Activated T-cell treated with anti-CD3 and anti-CD28 coated beads, Interleukin-2, amount 50 U/mL, for 72 hours (primary cell): Measurements from ENCODE around the gene ST6GAL1. TPM values are rescaled to one million over a fixed set of nuclear protein-coding genes. Genes with fewer than 3 reads are reported as not detected.
A peak's percentile ranks its signal among the peaks of the same experiment; 100 is the strongest.
"Not testable (repeated sequence)": the region's sequence is repeated elsewhere in the genome, so short reads cannot be mapped to it uniquely, and the experiment has no call there.

ENCODE experiments used
- ATAC-seq, 2 donors: fragments of 150-1000 bp; cut with Tn5 transposase; replicated peaks in 1 of 2; 2 replicates each; pipeline ENCODE4 v1.10.0; 2021; ENCODE audit warnings: moderate library complexity in 2 of 2, mild to moderate bottlenecking in 1 of 2
- DNase-seq, 2 donors: peaks; one replicate each; pipeline ENCODE4 v3.0.0; 2021 to 2022; ENCODE audit warnings: mixed read lengths in 1 of 2
- H3K27ac Mint-ChIP-seq: one replicate; pipeline ENCODE4 v1.8.0; 2022; ENCODE audit warnings: mild to moderate bottlenecking, moderate library complexity, mixed read lengths
- H3K27me3 Mint-ChIP-seq: one replicate; pipeline ENCODE4 v1.8.0; 2022; ENCODE audit warnings: low read depth, mixed read lengths
- H3K36me3 Mint-ChIP-seq, 2 donors: one replicate each; pipeline ENCODE4 v1.8.0; 2022; ENCODE audit warnings: mixed read lengths in 2 of 2, mild to moderate bottlenecking in 1 of 2; ENCODE audit not compliant: insufficient read depth in 2 of 2
- H3K4me1 Mint-ChIP-seq: one replicate; pipeline ENCODE4 v1.8.0; 2022; ENCODE audit warnings: low read depth, mixed read lengths
- H3K4me3 Mint-ChIP-seq, 2 donors: one replicate each; pipeline ENCODE4 v1.8.0; 2022; ENCODE audit warnings: mild to moderate bottlenecking in 2 of 2, mixed read lengths in 2 of 2, moderate library complexity in 2 of 2
- H3K9me3 Mint-ChIP-seq, 2 donors: one replicate each; pipeline ENCODE4 v1.8.0; 2022; ENCODE audit warnings: mixed read lengths in 2 of 2
- total RNA-seq, 2 donors: library from RNA; stranded (reverse); gene quantifications; one replicate each; pipeline ENCODE4 v1.2.3, GENCODE V29; 2022

ST6GAL1 gene
- total RNA-seq, 2 donors from 2014 or later: 98.1 to 104 TPM

DNA sequence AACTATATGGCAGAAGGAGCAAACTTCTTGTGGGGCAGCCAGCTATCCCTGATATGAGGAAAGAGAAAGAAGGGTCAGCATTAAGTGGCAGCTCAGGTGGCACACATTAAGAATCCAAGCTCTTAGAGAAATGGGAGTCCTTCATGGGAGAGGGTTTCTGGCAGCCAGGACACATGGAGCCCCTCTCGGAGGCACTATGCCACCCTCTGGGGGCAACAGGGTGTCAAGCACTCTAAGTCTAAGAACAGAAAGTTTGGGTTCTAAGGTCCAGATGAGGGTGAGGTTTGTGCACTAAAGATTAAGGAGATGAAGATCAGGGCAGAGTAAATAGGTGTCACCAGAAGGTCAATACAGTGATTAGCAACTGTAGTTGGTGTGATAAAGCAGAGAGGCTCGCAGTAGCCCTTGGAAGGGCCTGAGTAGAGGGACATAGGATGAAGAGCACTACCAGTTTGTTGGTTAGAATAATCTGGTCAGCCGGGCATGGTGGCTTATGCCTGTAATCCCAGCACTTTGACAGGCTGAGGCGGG lies 89.3 kb downstream of the ST6GAL1 start:
- no peaks in the 10 kb centered on the region for H3K27me3 Mint-ChIP-seq
- DNase-seq: no peak
- no peaks in the 10 kb centered on the region for H3K9me3 Mint-ChIP-seq
- peak overlapping the region; percentile 18 for H3K27ac Mint-ChIP-seq
- peaks cover 61% of the 10 kb centered on the region for H3K4me1 Mint-ChIP-seq
- ATAC-seq: no peak
- peak overlapping the region in 1 of 2 donors; percentile 1 for H3K4me3 Mint-ChIP-seq
- peaks cover 3 to 14% of the 10 kb centered on the region in 2 donors for H3K36me3 Mint-ChIP-seq

DNA sequence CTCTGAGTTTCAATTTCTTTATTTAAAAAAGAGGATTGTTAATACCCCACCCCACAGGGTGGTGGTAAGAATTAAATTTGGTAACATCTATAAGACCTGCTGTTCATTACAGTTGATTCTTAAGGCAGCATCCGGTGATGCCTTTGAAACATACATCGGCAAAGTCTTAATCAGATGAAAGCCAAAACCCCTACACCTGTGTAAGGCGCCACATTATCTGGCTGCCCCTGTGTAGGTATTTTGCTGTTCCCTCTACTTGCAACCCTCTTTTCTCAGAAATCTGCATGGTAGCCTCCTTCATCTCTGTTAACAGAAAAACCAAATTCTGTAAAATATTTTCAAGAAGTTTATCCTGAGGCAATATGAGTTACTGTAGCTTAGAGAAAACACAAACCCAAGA lies 90.0 kb downstream of the ST6GAL1 start:
- no peak for DNase-seq
- peaks cover 61% of the 10 kb centered on the region for H3K4me1 Mint-ChIP-seq
- H3K9me3 Mint-ChIP-seq: no peaks in the 10 kb centered on the region
- peak overlapping the region; percentile 81 for H3K27ac Mint-ChIP-seq
- no peaks in the 10 kb centered on the region for H3K27me3 Mint-ChIP-seq
- peaks cover 4 to 13% of the 10 kb centered on the region in 2 donors for H3K36me3 Mint-ChIP-seq
- H3K4me3 Mint-ChIP-seq: no peak overlapping the region
- ATAC-seq: no peak

DNA sequence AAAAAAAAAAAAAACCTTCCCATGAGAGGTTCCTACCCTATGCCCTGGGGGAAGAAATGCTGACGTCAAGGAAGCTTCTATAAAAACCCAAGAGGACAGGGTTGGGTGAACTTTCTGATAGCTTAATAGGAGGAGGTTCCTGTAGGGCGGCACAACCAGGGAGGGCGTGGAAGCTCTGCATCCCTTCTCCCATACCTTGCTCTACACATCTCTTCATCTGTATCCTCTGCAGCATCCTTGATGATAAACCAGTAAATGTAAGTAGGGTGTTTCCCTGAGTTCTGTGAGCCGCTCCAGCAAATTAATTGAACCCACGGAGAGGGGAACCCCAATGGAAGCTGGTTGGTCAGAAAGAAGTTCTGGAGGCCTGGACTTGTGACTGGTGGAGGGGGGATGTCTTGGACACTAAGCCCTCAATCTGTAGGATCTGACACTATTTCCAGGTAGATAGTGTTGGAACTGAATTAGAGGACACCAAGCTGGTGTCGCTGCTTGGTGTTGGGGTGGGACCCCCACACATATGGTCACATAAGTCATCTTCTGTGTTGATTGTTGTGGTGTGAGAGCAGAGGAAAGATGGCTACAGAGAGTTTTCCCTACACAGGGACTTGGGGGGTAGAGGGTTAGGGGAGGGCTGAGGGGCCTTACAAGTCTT lies 91.5 kb downstream of the ST6GAL1 start:
- Mint-ChIP-seq H3K4me1 (peaks cover 59% of the 10 kb centered on the region), H3K27ac (peak overlapping the region; percentile 45)

DNA sequence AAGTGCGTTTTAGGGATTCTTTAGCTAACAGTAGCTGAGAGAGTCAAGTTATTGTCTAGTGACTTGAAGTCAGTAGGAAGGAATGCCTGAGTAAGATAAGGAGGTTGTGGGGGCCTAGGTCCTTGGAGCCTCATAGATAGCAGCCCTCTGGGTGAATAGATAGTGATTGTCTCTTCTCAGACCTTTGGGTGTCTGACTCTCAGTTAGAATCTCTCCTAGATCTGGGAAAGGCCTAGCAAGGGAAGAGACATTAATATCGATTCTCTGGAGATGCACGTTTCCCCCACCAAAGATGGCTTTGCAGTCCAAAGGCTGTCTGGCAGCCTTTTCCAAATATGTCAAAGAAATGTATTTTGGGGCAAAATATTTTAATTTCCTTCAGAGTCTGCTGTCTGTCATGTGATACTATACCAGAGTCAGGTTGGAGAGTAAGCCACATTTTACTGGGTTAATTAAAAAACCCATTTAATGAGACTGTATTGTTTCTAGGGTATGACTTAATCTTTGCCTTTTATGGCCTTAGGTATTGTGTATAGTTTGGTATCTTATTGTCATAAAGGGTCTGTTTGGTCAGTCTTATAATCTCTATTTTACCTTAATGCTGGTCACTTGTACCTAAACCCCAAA lies 92.2 kb downstream of the ST6GAL1 start:
- no peak for ATAC-seq
- Mint-ChIP-seq H3K27me3 (no peaks in the 10 kb centered on the region), H3K27ac (peak overlapping the region; percentile 58), H3K36me3 (peaks cover 4 to 7% of the 10 kb centered on the region in 2 donors), H3K9me3 (no peaks in the 10 kb centered on the region), H3K4me3 (no peak overlapping the region), H3K4me1 (peaks cover 64% of the 10 kb centered on the region)
- DNase-seq: no peak

More for the DNA sequence above, 91.5 kb downstream of the ST6GAL1 start:
- Mint-ChIP-seq H3K4me3 (no peak overlapping the region), H3K36me3 (peaks cover 4 to 6% of the 10 kb centered on the region in 2 donors), H3K27me3 (no peaks in the 10 kb centered on the region), H3K9me3 (no peaks in the 10 kb centered on the region)
- ATAC-seq: no peak
- DNase-seq: no peak

DNA sequence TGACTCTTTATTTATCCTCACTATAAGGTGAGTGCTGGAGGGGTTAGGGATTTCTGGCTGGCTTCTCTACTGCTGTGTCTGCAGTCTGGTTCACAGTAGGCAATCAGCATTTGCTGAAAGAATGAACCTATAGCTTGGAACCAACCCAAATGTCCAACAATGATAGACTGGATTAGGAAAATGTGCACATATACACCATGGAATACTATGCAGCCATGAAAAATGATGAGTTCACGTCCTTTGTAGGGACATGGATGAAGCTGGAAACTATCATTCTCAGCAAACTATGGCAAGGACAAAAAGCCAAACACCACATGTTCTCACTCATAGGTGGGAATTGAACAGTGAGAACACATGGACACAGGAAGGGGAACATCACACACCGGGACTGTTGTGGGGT lies 93.0 kb downstream of the ST6GAL1 start:
- Mint-ChIP-seq H3K27ac (peak overlapping the region; percentile 58), H3K4me1 (peaks cover 73% of the 10 kb centered on the region)
- H3K9me3 Mint-ChIP-seq, ATAC-seq, H3K4me3 Mint-ChIP-seq, DNase-seq, H3K27me3 Mint-ChIP-seq, H3K36me3 Mint-ChIP-seq: not testable (repeated sequence)

DNA sequence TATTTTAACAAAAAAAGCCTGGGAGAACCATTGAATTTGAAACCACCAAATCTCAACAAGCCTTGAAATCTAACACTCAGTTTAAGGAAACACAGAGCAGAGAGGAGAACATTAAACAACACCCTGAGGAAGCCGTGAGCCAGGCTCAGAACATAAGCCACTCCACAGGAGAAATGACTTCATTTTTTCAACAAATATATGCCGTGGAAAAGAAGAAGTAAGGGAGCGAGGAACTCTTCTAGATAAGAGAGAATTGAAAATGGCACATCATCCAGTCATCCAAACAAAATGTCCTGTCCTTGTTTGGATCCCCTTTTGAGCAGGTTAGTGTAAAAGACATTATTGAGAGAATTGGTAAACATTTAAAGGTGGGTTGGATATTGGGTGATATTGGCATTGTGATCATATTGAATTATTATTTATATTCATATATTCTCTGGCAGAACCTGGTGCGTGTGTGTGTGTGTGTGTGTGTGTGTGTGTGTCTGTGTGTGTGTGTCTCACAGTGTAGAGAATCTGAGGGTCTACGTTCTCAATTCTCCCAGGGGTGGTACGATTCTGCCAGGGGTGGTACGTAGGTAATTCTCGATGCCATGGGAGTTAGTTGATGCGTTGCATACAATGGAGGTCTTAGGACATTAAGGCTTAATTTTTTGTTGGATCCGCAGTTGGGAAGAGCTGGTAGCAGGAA lies 94.4 kb downstream of the ST6GAL1 start:
- Mint-ChIP-seq H3K9me3 (no peaks in the 10 kb centered on the region), H3K36me3 (peaks cover 16 to 17% of the 10 kb centered on the region in 2 donors), H3K27ac (peak overlapping the region; percentile 96), H3K4me3 (peak overlapping the region; percentile 83 to 84), H3K4me1 (peaks cover 73% of the 10 kb centered on the region), H3K27me3 (no peaks in the 10 kb centered on the region)
- no peak for DNase-seq
- ATAC-seq: no peak

DNA sequence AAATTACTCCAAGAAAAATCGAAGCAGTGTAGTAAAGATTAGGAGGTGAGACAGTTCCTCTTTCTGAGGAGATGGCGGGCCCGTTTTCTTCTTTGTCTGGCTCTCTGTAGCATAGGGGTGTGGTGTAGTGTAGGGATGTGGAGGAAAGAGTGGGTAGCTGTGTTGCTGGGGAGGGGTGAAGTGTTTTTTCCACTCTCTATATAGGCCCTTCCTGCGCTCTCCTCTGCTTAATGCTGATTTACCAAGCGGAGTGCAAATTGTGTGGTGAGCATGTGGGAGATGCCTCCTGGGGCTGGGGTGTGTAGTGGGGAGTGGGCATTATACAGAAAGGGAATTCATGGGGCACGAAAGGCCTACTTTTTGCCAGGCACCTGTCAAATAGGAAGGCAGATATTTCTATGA lies 94.9 kb downstream of the ST6GAL1 start:
- H3K9me3 Mint-ChIP-seq: no peaks in the 10 kb centered on the region
- peak overlapping the region; percentile 96 for H3K27ac Mint-ChIP-seq
- peak overlapping the region; percentile 83 to 84 for H3K4me3 Mint-ChIP-seq
- H3K36me3 Mint-ChIP-seq: peaks cover 20 to 22% of the 10 kb centered on the region in 2 donors
- H3K27me3 Mint-ChIP-seq: no peaks in the 10 kb centered on the region
- peak; percentile 57 to 59 for DNase-seq
- ATAC-seq: peak; percentile 79 to 85
- peaks cover 73% of the 10 kb centered on the region for H3K4me1 Mint-ChIP-seq

DNA sequence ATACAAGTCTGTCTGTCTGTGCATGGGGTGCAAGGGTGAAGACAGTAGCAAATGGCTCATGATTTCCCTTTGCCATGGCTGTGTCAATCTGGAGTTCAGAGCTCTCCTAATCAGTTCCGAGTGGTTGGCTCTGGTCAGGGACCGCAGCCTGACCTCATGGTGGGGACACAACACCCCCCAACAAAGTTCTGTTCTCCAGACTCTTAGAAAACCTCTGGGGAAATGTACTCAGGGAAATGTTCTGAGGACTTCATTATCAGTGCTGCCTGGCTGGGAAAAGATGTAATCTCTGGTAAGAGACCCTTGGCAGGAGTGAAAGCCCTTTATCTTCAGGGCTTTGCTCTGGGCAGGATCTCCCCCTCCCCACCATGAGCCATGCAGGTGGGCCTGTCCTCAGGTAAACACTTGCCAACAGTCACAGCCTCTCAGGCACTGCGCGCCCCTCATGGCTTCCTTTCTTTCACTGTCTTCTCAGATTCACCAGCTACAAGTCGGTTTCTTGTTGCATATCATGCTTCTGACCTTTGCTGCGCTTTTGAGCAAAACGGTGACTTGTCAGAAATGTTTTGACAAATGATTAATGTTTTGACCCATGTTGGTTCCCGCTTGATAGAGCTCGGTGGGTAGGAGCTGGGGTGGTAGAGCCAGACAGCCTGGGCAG lies 95.5 kb downstream of the ST6GAL1 start:
- DNase-seq: peak; percentile 42 to 47
- Mint-ChIP-seq H3K27ac (peak overlapping the region; percentile 96), H3K4me1 (peaks cover 73% of the 10 kb centered on the region), H3K9me3 (no peaks in the 10 kb centered on the region), H3K4me3 (peak overlapping the region; percentile 83 to 84), H3K36me3 (peaks cover 20 to 23% of the 10 kb centered on the region in 2 donors), H3K27me3 (no peaks in the 10 kb centered on the region)
- peak; percentile 38 to 46 for ATAC-seq

DNA sequence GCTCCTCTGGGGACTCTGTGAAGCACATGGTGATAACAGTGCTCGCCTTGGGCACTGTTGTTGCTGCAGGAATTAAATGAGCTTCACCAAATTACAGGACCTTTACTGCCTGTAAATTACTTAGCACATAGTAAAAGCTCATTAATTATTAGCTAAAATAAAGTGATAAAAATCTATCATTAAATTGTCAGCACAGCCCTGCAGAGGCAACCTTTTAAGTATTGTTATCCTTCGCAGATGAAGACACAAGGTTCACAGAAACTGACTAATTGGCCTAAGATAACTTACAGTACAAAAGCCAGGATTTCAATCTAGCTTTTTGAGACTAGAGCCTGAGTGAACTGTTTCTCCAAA lies 96.0 kb downstream of the ST6GAL1 start:
- ATAC-seq (no peak), DNase-seq (no peak)
- Mint-ChIP-seq H3K27ac (peak overlapping the region; percentile 96), H3K4me1 (peaks cover 76% of the 10 kb centered on the region), H3K36me3 (peaks cover 23 to 26% of the 10 kb centered on the region in 2 donors), H3K4me3 (peak overlapping the region; percentile 83 to 84), H3K9me3 (no peaks in the 10 kb centered on the region), H3K27me3 (no peaks in the 10 kb centered on the region)

DNA sequence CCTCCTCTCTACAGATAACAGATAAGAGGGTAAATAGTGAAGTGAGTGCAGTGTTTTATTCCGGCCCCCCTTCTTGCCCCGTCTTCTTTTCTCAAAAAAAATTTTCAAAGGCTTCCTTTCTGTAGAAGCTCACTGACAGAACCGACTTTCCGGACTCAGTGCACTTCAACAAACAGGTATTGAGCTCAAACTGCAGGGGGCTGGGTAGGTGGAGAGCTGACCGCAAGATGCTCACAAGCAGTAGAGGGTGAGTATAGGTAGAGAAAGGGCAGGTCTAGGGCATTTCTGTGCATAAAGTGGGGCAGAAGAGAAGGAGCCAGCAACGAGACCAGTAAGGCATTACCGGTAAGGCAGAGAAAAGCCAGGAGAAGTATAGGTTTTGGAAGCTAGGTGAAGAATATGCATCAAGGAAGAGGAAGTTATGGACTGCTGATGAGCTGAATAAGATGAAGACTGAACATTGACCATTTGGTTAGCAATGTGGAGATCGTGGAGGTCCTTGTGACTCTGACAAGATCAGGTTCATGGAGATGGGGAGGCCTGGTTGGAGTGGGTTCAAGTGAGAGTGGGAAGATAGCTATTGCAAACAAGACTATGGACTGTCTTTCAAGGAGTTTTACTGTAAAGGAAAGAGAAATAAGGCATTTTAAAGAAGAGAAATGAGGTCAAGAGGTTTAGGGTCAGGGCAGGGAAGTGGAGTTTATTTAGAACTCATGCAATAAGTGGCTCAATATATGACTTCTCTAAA lies 97.4 kb downstream of the ST6GAL1 start:
- no peaks in the 10 kb centered on the region for H3K9me3 Mint-ChIP-seq
- ATAC-seq (peak; percentile 55 to 63), DNase-seq (peak; percentile 62 to 63)
- no peaks in the 10 kb centered on the region for H3K27me3 Mint-ChIP-seq
- H3K36me3 Mint-ChIP-seq: peaks cover 29 to 36% of the 10 kb centered on the region in 2 donors
- H3K27ac Mint-ChIP-seq: peak overlapping the region; percentile 71
- peaks cover 82% of the 10 kb centered on the region for H3K4me1 Mint-ChIP-seq
- H3K4me3 Mint-ChIP-seq: peak overlapping the region; percentile 81 to 82

DNA sequence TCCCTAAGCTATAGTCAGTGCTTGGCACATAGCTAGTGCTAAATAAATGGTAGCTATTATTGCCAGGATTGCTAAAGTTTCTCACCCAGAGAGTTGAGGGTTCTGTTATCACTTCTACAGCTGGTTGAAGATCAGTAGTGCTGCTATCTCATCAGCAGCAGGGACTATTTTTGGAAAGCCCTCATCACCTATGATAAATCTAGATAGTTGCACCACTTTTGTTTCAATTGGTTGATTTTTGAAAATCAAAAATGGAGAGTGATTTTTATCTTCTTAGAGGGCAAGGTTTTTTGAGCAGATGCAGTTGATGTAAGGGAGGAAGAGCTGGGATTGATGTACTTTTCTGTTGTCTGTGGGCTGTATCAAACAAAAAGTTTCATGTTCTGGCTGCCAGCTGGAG lies 101.6 kb downstream of the ST6GAL1 start:
- no peak for DNase-seq
- no peak for ATAC-seq
- Mint-ChIP-seq H3K4me1 (peaks cover 65% of the 10 kb centered on the region), H3K36me3 (peaks cover 41 to 53% of the 10 kb centered on the region in 2 donors), H3K4me3 (peak overlapping the region; percentile 38 to 54), H3K27me3 (no peaks in the 10 kb centered on the region), H3K27ac (peak overlapping the region; percentile 80), H3K9me3 (peaks cover 5% of the 10 kb centered on the region in 2 donors)

DNA sequence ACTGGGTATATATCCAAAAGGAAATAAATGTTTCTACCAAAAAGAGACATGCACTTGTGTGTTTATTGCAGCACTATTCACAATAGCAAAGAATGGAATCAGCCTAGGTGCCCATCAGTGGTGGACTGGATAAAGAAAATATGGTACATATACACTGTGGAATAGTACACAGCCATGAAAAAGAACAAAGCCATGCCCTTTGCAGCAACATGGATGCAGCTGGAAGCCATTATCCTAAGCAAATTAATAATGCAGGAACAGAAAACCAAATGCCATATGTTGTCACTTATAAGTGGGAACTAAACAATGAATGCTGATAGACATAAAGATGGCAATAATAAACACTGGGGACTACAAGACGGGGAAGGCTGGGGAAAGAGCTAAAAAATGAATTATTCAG lies 106.1 kb downstream of the ST6GAL1 start:
- ATAC-seq: no peak
- peaks cover 37 to 51% of the 10 kb centered on the region in 2 donors for H3K36me3 Mint-ChIP-seq
- H3K27me3 Mint-ChIP-seq: no peaks in the 10 kb centered on the region
- no peak overlapping the region for H3K4me3 Mint-ChIP-seq
- DNase-seq: no peak
- peaks cover 5 to 7% of the 10 kb centered on the region in 2 donors for H3K9me3 Mint-ChIP-seq
- H3K4me1 Mint-ChIP-seq: peaks cover 54% of the 10 kb centered on the region
- H3K27ac Mint-ChIP-seq: no peak overlapping the region
